GM12875 (cell line): Measurements from ENCODE around the gene SCAMP4.

Source experiments
- H3K4me3 ChIP-seq: one replicate; pipeline ENCODE4 v1.5.1; 2011; ENCODE audit warnings: low read depth, low read length, control low read depth
- CTCF ChIP-seq: IDR thresholded peaks from 2 replicates; pipeline ENCODE4 v1.5.1; 2011; ENCODE audit warnings: low read depth, mild to moderate bottlenecking, control low read depth, inconsistent platforms, low read length, moderate library complexity, borderline replicate concordance; ENCODE audit not compliant: insufficient read depth

Gene SCAMP4

DNA sequence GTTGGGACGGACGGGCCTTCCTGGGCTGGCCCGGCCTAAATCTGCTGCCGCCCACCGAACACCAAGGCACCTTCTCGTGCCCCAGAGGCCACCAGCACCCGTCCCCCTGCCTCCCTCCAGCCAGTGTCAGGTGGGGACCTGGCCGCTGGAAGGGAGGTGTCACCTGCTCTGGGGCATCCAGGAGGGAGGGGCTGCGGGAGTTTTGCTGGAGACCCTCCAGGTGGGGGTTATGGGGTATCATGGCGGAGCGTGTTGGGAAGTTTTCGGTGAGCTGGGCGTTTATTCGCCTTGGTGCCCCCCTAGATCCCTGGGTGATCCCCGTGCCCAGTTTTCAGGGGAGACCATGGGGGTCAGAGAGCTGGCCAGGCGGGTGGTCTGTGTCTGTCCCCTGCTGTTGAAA, 45.4 kb downstream of the SCAMP4 start:
- no peak overlapping the region for H3K4me3 ChIP-seq
- no peak for TF ChIP-seq CTCF

DNA sequence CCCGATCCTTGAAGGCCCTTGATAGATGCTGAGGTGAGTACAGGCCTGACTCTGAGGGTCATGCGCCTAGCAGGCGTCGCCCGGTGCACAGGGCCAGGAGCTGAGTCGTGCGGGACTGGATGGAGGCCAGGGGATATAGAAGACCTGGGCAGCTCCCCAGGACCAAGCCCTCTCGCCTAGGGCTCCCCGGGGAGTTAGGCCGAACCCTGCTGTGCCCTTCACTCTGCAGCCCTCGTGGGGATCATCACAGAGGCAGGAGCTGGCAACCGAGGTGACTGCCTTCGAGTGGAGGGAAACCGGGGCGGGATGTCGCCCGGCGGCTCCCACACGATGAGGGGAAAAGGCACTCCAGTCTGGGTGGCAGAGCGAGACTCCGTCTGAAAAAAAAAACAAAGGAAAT, 47.4 kb downstream of the SCAMP4 start:
- no peak overlapping the region for H3K4me3 ChIP-seq
- TF ChIP-seq CTCF: no peak

DNA sequence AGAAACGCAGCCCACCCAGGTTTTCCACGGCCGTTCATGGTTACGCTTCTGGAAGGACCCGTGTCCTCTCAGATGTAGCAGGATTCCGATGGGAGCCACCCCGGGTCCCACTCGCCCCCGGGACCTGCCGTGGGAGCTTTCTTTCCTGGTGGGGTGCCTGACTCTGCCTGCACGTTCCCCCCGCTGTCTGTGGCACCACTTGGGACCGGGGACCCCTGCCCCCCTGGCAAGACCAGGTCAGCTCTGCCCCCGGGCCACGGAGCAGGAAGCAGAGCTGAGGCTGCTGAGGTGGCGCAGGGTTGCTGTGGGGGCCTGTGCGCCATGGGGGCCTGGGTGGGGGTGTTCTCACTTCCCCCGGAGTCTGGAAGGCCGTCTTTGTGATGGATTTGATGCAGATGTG, 47.8 kb downstream of the SCAMP4 start:
- TF ChIP-seq CTCF: no peak
- no peak overlapping the region for H3K4me3 ChIP-seq

GRCh38 chr19:1953441-1954094, 48.4 kb downstream of the SCAMP4 start:
- no peak overlapping the region for H3K4me3 ChIP-seq
- TF ChIP-seq CTCF: no peak

- TF ChIP-seq CTCF: no peak
- H3K4me3 ChIP-seq: no peak overlapping the region
These were observed 49.3 kb downstream of the SCAMP4 start for GRCh38 chr19:1954532-1954933.

DNA sequence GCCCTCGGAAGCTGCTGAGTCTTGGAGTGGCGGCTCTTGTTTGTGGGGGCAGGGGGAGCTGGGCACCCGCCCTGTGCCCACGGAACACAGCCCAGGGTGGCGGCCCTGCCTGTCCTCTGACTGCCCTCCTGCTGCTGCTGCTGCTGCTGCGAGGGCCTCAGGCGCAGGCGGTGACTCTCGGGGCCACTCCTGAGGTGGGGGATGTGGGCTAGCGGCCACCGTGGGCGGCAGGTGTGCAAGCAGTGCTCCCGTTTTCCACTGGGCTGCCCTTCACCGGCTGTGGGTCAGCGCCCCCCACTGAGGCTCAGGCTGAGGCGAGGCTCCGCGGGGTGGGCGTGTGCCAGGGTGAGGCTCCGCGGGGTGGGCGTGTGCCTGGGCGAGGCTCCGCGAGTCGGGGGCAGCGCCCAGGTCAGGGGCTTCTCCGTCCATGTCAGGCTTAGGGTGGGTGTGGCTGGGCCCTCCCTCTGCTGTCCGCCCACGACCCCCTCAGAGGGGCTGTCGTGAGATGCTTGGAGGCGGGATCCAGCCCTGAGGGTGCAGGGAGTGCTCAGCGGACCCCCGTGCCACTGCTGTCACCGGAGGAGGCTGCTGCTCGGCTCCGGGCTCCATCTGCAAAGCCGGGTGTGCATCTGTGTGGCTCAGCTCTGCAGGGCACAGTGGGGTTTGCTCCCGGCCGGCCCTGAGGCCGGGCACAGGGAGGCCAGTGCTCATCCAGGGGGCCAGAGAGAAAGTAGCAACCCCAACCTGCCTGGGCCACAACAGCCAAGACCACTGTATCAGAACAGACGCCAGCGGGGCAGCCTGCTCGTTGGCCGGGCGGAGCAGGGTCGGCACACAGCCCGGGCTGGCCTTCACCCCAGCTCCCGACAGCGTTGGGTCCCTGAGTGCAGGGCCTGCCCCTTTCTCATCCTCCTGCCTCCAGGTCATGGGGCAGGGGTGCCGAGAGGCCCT, 50.2 kb downstream of the SCAMP4 start:
- no peak for TF ChIP-seq CTCF

DNA sequence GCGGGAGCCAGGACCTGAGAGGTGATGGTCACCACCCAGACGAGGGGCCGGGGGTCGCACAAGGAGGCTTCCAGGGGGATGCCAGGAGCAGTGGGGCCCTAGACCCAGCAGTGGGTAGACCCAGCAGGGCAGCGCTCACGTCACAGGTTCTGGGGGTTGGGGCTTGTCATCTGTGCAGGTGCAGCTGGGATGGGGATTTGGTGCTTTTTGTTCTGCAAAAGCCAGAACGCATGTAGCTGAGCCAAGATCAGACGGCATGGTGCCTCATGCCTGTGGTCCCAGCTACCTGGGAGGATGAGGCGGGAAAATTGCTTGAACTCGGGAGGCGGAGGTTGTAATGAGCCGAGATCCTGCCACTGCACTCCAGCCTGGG, 50.9 kb downstream of the SCAMP4 start:
- no peak overlapping the region for H3K4me3 ChIP-seq
- no peak for TF ChIP-seq CTCF

More for the DNA sequence above, 50.2 kb downstream of the SCAMP4 start:
- no peak overlapping the region for H3K4me3 ChIP-seq
